ENCODE data around the gene DGKI. TPM values are rescaled to one million over a fixed set of nuclear protein-coding genes. Genes with fewer than 3 reads are reported as not detected.

Gene DGKI
- total RNA-seq, 1 donor from 2014 or later: 0.69 TPM

GRCh38 chr7:137727413-137727812, 119.4 kb downstream of the DGKI start:
- TF ChIP-seq CTCF (IDR thresholded peaks at IDR 0.05; ENCODE audit: unreplicated experiment): no peak
- H3K9me3 Mint-ChIP-seq (ENCODE audit: unreplicated experiment): no peaks in the 10 kb centered on the region
- H3K4me3 Mint-ChIP-seq (ENCODE audit: unreplicated experiment): no peak overlapping the region
- H3K27me3 Mint-ChIP-seq (ENCODE audit: unreplicated experiment): peaks cover 1% of the 10 kb centered on the region
- no peaks in the 10 kb centered on the region for H3K36me3 Mint-ChIP-seq (ENCODE audit: low read depth, unreplicated experiment)
- peaks cover 1% of the 10 kb centered on the region for H3K4me1 Mint-ChIP-seq (ENCODE audit: unreplicated experiment)
- no peak overlapping the region for H3K27ac Mint-ChIP-seq (ENCODE audit: unreplicated experiment)
- DNase-seq (ENCODE audit: low spot score): no peak

GRCh38 chr7:137718355-137718754, 128.4 kb downstream of the DGKI start:
- no peak for DNase-seq (ENCODE audit: low spot score)
- Mint-ChIP-seq H3K27me3 (ENCODE audit: unreplicated experiment) (peaks cover 2% of the 10 kb centered on the region), H3K36me3 (ENCODE audit: low read depth, unreplicated experiment) (no peaks in the 10 kb centered on the region), H3K4me3 (ENCODE audit: unreplicated experiment) (no peak overlapping the region), H3K27ac (ENCODE audit: unreplicated experiment) (no peak overlapping the region), H3K4me1 (ENCODE audit: unreplicated experiment) (no peaks in the 10 kb centered on the region), H3K9me3 (ENCODE audit: unreplicated experiment) (no peaks in the 10 kb centered on the region)
- no peak for TF ChIP-seq CTCF (IDR thresholded peaks at IDR 0.05; ENCODE audit: unreplicated experiment)

- no peaks in the 10 kb centered on the region for H3K4me1 Mint-ChIP-seq (ENCODE audit: unreplicated experiment)
- no peaks in the 10 kb centered on the region for H3K9me3 Mint-ChIP-seq (ENCODE audit: unreplicated experiment)
- no peak overlapping the region for H3K4me3 Mint-ChIP-seq (ENCODE audit: unreplicated experiment)
- DNase-seq (ENCODE audit: low spot score): no peak
- H3K27me3 Mint-ChIP-seq (ENCODE audit: unreplicated experiment): peaks cover 2% of the 10 kb centered on the region
- no peak for TF ChIP-seq CTCF (IDR thresholded peaks at IDR 0.05; ENCODE audit: unreplicated experiment)
- no peaks in the 10 kb centered on the region for H3K36me3 Mint-ChIP-seq (ENCODE audit: low read depth, unreplicated experiment)
- no peak overlapping the region for H3K27ac Mint-ChIP-seq (ENCODE audit: unreplicated experiment)
Observed at GRCh38 chr7:137717811-137718271, 128.9 kb downstream of the DGKI start.

GRCh38 chr7:137717045-137717444, 129.7 kb downstream of the DGKI start:
- TF ChIP-seq CTCF (IDR thresholded peaks at IDR 0.05; ENCODE audit: unreplicated experiment): no peak
- Mint-ChIP-seq H3K27ac (ENCODE audit: unreplicated experiment) (no peak overlapping the region), H3K27me3 (ENCODE audit: unreplicated experiment) (peaks cover 2% of the 10 kb centered on the region), H3K4me3 (ENCODE audit: unreplicated experiment) (no peak overlapping the region), H3K9me3 (ENCODE audit: unreplicated experiment) (no peaks in the 10 kb centered on the region), H3K4me1 (ENCODE audit: unreplicated experiment) (no peaks in the 10 kb centered on the region), H3K36me3 (ENCODE audit: low read depth, unreplicated experiment) (no peaks in the 10 kb centered on the region)
- no peak for DNase-seq (ENCODE audit: low spot score)

- no peaks in the 10 kb centered on the region for H3K4me1 Mint-ChIP-seq (ENCODE audit: unreplicated experiment)
- no peaks in the 10 kb centered on the region for H3K27me3 Mint-ChIP-seq (ENCODE audit: unreplicated experiment)
- no peaks in the 10 kb centered on the region for H3K36me3 Mint-ChIP-seq (ENCODE audit: low read depth, unreplicated experiment)
- no peaks in the 10 kb centered on the region for H3K9me3 Mint-ChIP-seq (ENCODE audit: unreplicated experiment)
- no peak for DNase-seq (ENCODE audit: low spot score)
- no peak for TF ChIP-seq CTCF (IDR thresholded peaks at IDR 0.05; ENCODE audit: unreplicated experiment)
- no peak overlapping the region for H3K4me3 Mint-ChIP-seq (ENCODE audit: unreplicated experiment)
- no peak overlapping the region for H3K27ac Mint-ChIP-seq (ENCODE audit: unreplicated experiment)
Observed at GRCh38 chr7:137716061-137716460, 130.7 kb downstream of the DGKI start.

Data from endothelial cell (in vitro differentiated cells).